ENCODE results near the gene ABCD1. TPM values are rescaled to one million over a fixed set of nuclear protein-coding genes. Genes with fewer than 3 reads are reported as not detected.

The ABCD1 gene
- total and polyA plus RNA-seq, 12 donors, result 9.3 to 24.2 (median 14.4) TPM

DNA sequence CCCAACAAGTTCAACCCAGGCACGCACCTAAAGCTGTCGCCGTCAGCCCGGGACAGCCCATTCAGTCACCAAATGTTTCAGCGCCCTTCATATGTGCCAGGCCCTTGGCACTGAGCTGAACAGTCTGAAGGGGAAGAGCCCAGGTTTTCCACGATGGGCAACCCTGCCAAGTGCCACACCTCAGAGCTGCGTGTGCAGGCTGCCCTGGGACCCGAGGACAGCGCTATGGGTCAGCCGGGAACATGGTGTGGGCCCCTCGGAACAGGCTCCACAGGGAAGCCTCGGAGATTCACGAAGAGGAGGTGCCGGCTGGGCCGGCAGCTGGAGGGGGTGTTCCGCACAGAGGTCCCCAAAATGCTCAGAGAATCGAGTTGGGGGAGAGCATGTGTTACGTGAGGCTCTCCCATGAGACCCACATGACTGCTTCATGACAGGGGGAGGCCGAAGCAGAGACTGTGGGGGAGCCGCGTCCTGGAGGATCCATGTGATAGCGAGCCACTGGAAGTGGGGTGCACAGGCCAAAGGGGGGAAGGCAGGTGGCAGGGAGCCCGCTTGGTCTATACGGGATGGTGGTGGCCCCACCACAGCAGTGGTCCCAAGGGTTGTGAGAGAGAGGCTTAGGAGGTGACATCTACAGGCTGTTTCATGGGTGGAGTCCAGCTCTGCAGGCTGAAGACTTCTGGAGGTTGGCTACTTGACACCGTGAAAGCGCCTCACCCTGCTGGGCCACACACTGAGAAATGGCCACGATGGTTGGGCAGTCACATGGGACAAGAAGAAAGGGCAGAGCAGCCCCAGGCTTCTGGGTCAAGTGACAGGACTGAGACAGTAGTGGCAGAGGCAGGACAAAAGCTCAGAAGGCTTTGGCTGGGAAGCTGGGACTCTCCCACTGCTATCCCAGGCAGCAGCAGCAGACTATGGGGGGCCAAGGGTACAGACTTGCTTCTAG is 14.7 kb upstream of the ABCD1 start:
- peaks cover 0 to 7% (median 0%) of the 10 kb centered on the region in 7 donors for H3K27me3 ChIP-seq
- peak in 2 of 8 donors; percentile 9 to 14 for ATAC-seq
- H3K4me3 ChIP-seq, result no peak overlapping the region
- peaks cover 0 to 24% (median 0%) of the 10 kb centered on the region in 9 donors for H3K4me1 ChIP-seq
- 77 to 78% methylated on average over 27 of the region's 27 CpGs for WGBS, 2 donors
- no peaks in the 10 kb centered on the region for H3K9me3 ChIP-seq
- H3K27ac ChIP-seq, result no peak overlapping the region
- DNase-seq, result no peak
- TF ChIP-seq CTCF (IDR thresholded peaks at IDR 0.05), result no peak
- H3K36me3 ChIP-seq, result peaks cover 0 to 60% (median 5%) of the 10 kb centered on the region in 9 donors
- intact Hi-C loops (cut with DNase I), result loop anchor here in 1 of 10 donors (5.0 kb wide), 1 partner anchor 113 kb away; the partner anchor contains the start of gene CCNQ

GRCh38 chrX:153714256-153714655 is 10.4 kb upstream of the ABCD1 start:
- WGBS, 2 donors, result 88 to 91% methylated on average over 3 of the region's 3 CpGs
- no peak overlapping the region for H3K4me3 ChIP-seq
- DNase-seq, result no peak
- no peak overlapping the region for H3K27ac ChIP-seq
- no peak for ATAC-seq
- TF ChIP-seq CTCF (IDR thresholded peaks at IDR 0.05), result no peak
- H3K36me3 ChIP-seq, result peaks cover 0 to 95% (median 8%) of the 10 kb centered on the region in 9 donors
- no peaks in the 10 kb centered on the region for H3K27me3 ChIP-seq
- intact Hi-C loops (cut with DNase I), result no loop called here
- no peaks in the 10 kb centered on the region for H3K9me3 ChIP-seq
- peaks cover 0 to 5% (median 0%) of the 10 kb centered on the region in 9 donors for H3K4me1 ChIP-seq

DNA sequence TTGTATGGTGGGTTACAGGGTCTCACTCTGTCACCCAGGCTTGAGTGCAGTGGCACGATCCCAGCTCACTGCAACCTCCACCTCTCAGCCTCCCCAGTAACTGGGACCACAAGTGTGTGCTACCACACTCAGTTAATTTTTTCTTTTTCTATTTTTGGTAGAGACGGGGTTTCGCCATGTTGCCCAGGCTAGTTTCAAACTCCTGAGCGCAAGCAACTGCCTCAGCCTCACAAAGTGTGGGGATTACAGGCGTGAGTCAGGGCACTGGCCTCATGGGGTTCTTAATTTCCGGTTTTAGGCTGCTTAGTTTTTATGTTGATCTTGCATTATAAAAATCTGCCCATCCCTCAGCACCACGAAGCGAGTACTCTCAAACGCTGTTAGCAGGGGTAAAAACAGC is 7.2 kb upstream of the ABCD1 start:
- 96 to 99% methylated on average over 9 of the region's 9 CpGs for WGBS, 2 donors
- TF ChIP-seq CTCF (IDR thresholded peaks at IDR 0.05), result no peak

DNA sequence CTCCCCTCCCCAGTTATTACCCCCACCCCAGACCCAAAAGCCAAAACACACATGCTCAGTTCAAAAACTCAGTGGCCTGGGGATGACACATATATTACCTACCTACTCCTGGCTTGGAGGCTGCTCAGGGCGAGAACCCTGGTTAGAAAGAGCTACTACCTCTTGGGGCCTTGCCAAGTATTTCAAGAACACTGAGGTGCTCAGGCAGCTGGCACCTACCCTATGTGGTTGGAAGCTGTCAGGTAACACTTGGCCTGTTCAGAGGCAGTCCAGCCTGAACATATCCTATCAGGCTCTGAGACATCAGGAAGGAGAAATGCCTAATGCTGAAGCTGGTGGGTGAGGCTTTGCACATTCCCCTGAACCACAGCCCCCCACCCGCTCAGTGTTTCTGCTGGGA is 5.4 kb upstream of the ABCD1 start:
- no peak for TF ChIP-seq CTCF (IDR thresholded peaks at IDR 0.05)
- Histone ChIP-seq H3K4me1 (peaks cover 0 to 15% (median 9%) of the 10 kb centered on the region in 9 donors), H3K27ac (no peak overlapping the region), H3K27me3 (peaks cover 0 to 10% (median 0%) of the 10 kb centered on the region in 7 donors), H3K36me3 (peaks cover 0 to 81% (median 8%) of the 10 kb centered on the region in 9 donors), H3K9me3 (no peaks in the 10 kb centered on the region), H3K4me3 (no peak overlapping the region)
- WGBS, 2 donors, result 67 to 69% methylated on average over 2 of the region's 2 CpGs
- intact Hi-C loops (cut with DNase I), result no loop called here
- ATAC-seq (no peak), DNase-seq (no peak)

More for the DNA sequence above, 7.2 kb upstream of the ABCD1 start:
- peaks cover 0 to 6% (median under 1%) of the 10 kb centered on the region in 9 donors for H3K4me1 ChIP-seq
- H3K36me3 ChIP-seq, result peaks cover 0 to 95% (median 8%) of the 10 kb centered on the region in 9 donors
- intact Hi-C loops (cut with DNase I), result no loop called here
- no peak for DNase-seq
- H3K9me3 ChIP-seq, result no peaks in the 10 kb centered on the region
- H3K4me3 ChIP-seq, result no peak overlapping the region
- ATAC-seq, result no peak
- no peak overlapping the region for H3K27ac ChIP-seq
- H3K27me3 ChIP-seq, result no peaks in the 10 kb centered on the region

Measured in heart right ventricle (tissue), 16 donors.